OCI-LY1 (cell line): ENCODE results near the gene KNSTRN.

Source experiments
- H2AFZ ChIP-seq: fragments of 200-600 bp; sonication (generic), shearing (Covaris generic); 2 replicates; pipeline ENCODE4 v1.6.0; 2014; ENCODE audit warnings: antibody characterized with exemption, mild to moderate bottlenecking, low read length
- H3F3A ChIP-seq: fragments of 200-600 bp; sonication (generic), shearing (Covaris generic); 2 replicates; pipeline ENCODE4 v1.6.0; 2014; ENCODE audit warnings: mild to moderate bottlenecking, antibody characterized with exemption, low read length, moderate library complexity; ENCODE audit not compliant: insufficient read depth
- H3K27ac ChIP-seq: fragments of 200-600 bp; sonication (generic); 2 replicates; pipeline ENCODE4 v1.5.1; 2014; ENCODE audit warnings: low read length, mixed run types, mild to moderate bottlenecking, low read depth; ENCODE audit not compliant: poor library complexity, severe bottlenecking
- H3K27me3 ChIP-seq: fragments of 200-600 bp; sonication (generic); 2 replicates; pipeline ENCODE4 v1.6.0; 2014; ENCODE audit warnings: antibody characterized with exemption, mild to moderate bottlenecking, low read length, moderate library complexity; ENCODE audit not compliant: insufficient read depth
- H3K36me3 ChIP-seq: fragments of 200-600 bp; sonication (generic); 2 replicates; pipeline ENCODE4 v1.6.1; 2014; ENCODE audit warnings: mild to moderate bottlenecking, antibody characterized with exemption, low read length, moderate library complexity, mixed read lengths; ENCODE audit not compliant: insufficient read depth
- H3K4me1 ChIP-seq: fragments of 200-600 bp; sonication (generic); 2 replicates; pipeline ENCODE4 v1.5.1; 2014; ENCODE audit warnings: mild to moderate bottlenecking, low read length, moderate library complexity; ENCODE audit not compliant: insufficient read depth, severe bottlenecking
- H3K4me2 ChIP-seq: fragments of 200-600 bp; sonication (generic), shearing (Covaris generic); 2 replicates; pipeline ENCODE4 v1.6.1; 2014; ENCODE audit warnings: low read length
- H3K4me3 ChIP-seq: fragments of 200-600 bp; sonication (generic); 2 replicates; pipeline ENCODE4 v1.5.1; 2014; ENCODE audit warnings: low read length, low read depth, mild to moderate bottlenecking, mixed read lengths; ENCODE audit not compliant: poor library complexity, severe bottlenecking
- H3K79me2 ChIP-seq: fragments of 200-600 bp; shearing (Covaris generic); 2 replicates; pipeline ENCODE4 v1.6.1; 2016; ENCODE audit warnings: mixed run types, low read length, mixed read lengths; ENCODE audit not compliant: insufficient read depth
- H3K9ac ChIP-seq: fragments of 200-600 bp; sonication (generic), shearing (Covaris generic); 2 replicates; pipeline ENCODE4 v1.6.1; 2014; ENCODE audit warnings: mild to moderate bottlenecking, low read length, mixed read lengths
- H3K9me2 ChIP-seq: fragments of 200-600 bp; sonication (generic), shearing (Covaris generic); 2 replicates; pipeline ENCODE4 v1.6.1; 2014; ENCODE audit warnings: low read depth, mild to moderate bottlenecking, low read length, mixed read lengths
- H3K9me3 ChIP-seq: fragments of 200-600 bp; shearing (Covaris generic); 2 replicates; pipeline ENCODE4 v1.6.1; 2014; ENCODE audit warnings: low read length, mixed read lengths
- H4K20me1 ChIP-seq: fragments of 200-600 bp; sonication (generic), shearing (Covaris generic); 2 replicates; pipeline ENCODE4 v1.6.0; 2016; ENCODE audit warnings: mild to moderate bottlenecking, low read length; ENCODE audit not compliant: insufficient read depth
- CTCF ChIP-seq: fragments of 200-600 bp; sonication (generic), shearing (Covaris generic); IDR thresholded peaks from 2 replicates; pipeline ENCODE4 v1.5.1; 2017; ENCODE audit warnings: mild to moderate bottlenecking, antibody characterized with exemption, low read length, moderate library complexity, mixed read lengths
- EZH2 ChIP-seq: fragments of 200-600 bp; sonication (generic), shearing (Covaris generic); IDR thresholded peaks from 2 replicates; pipeline ENCODE4 v1.8.0; 2017; ENCODE audit warnings: borderline replicate concordance, mixed run types, mild to moderate bottlenecking, antibody characterized with exemption, low read length, moderate library complexity, mixed read lengths

The KNSTRN gene

GRCh38 chr15:40367371-40367685 lies 15.2 kb upstream of the KNSTRN start:
- H3K27ac ChIP-seq = peak overlapping the region; percentile 35
- H3K9ac ChIP-seq = peak overlapping the region; percentile 71
- peak overlapping the region; percentile 93 for H3K4me2 ChIP-seq
- peak overlapping the region; percentile 91; the same call in 1 of the 2 replicates for H2AFZ ChIP-seq
- peaks cover 13% of the 10 kb centered on the region for H3K4me1 ChIP-seq
- 0 out of 2 replicates have a peak, but pooled peaks cover 9% of the 10 kb centered on the region for H3K27me3 ChIP-seq
- TF ChIP-seq CTCF (no peak), EZH2 (no peak)
- H3K4me3 ChIP-seq = peak overlapping the region; percentile 64
- H3K36me3 ChIP-seq = no peaks in the 10 kb centered on the region
- H3K9me3 ChIP-seq = no peaks in the 10 kb centered on the region
- H4K20me1 ChIP-seq = no peaks in the 10 kb centered on the region
- no peaks in the 10 kb centered on the region for H3K9me2 ChIP-seq
- H3F3A ChIP-seq = no peaks in the 10 kb centered on the region
- H3K79me2 ChIP-seq = no peaks in the 10 kb centered on the region

- peak overlapping the region; percentile 91; the same call in 1 of the 2 replicates for H2AFZ ChIP-seq
- H3K79me2 ChIP-seq = no peaks in the 10 kb centered on the region
- H3K27me3 ChIP-seq = 0 out of 2 replicates have a peak, but pooled peaks cover 9% of the 10 kb centered on the region
- H3K9ac ChIP-seq = peak overlapping the region; percentile 71
- H3K9me3 ChIP-seq = no peaks in the 10 kb centered on the region
- H3K9me2 ChIP-seq = no peaks in the 10 kb centered on the region
- peak overlapping the region; percentile 64 for H3K4me3 ChIP-seq
- no peaks in the 10 kb centered on the region for H3K36me3 ChIP-seq
- H4K20me1 ChIP-seq = no peaks in the 10 kb centered on the region
- no peak for TF ChIP-seq EZH2
- TF ChIP-seq CTCF = peak; percentile 64
- peak overlapping the region; percentile 35 for H3K27ac ChIP-seq
- H3F3A ChIP-seq = no peaks in the 10 kb centered on the region
- peaks cover 13% of the 10 kb centered on the region for H3K4me1 ChIP-seq
- H3K4me2 ChIP-seq = peak overlapping the region; percentile 93
These were observed 14.6 kb upstream of the KNSTRN start for GRCh38 chr15:40367686-40368611.

GRCh38 chr15:40368719-40369473 lies 13.6 kb upstream of the KNSTRN start:
- 0 out of 2 replicates have a peak, but pooled peaks cover 9% of the 10 kb centered on the region for H3K27me3 ChIP-seq
- H3K36me3 ChIP-seq = no peaks in the 10 kb centered on the region
- no peak overlapping the region for H3K9ac ChIP-seq
- peaks cover 13% of the 10 kb centered on the region for H3K4me1 ChIP-seq
- H3K27ac ChIP-seq = no peak overlapping the region
- no peaks in the 10 kb centered on the region for H3F3A ChIP-seq
- no peak overlapping the region for H3K4me3 ChIP-seq
- H3K4me2 ChIP-seq = no peak overlapping the region
- no peaks in the 10 kb centered on the region for H3K79me2 ChIP-seq
- H3K9me2 ChIP-seq = no peaks in the 10 kb centered on the region
- no peak overlapping the region for H2AFZ ChIP-seq
- TF ChIP-seq CTCF = no peak
- no peak for TF ChIP-seq EZH2
- H4K20me1 ChIP-seq = no peaks in the 10 kb centered on the region
- H3K9me3 ChIP-seq = no peaks in the 10 kb centered on the region
